Measurements from ENCODE around the gene PAWR.

The PAWR gene

DNA sequence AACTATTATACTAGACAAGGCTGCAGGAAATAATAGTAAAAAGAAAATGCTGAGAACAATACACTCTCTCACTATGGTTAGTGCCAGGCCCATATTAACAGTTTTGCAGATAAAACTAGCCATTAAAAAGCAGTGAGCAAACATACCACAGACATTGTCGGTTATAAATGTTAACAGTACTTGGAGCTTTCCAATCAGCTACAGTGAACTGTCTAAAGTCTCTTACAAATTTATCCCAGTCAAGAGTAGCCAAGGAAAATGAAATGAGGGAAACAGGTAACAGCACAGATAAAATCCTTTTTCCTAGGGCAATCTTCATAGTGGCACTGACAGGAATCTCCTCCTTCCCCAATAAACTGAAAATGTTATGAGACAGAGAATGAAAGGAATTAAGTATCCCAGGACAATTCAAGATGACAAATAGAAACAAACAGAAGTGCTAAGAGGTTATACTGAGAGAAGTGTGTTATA is 30.8 kb downstream of the PAWR start:
- no peak overlapping the region for H2BK5ac ChIP-seq (ENCODE audit: low read length)
- no peak overlapping the region for H2BK12ac ChIP-seq (ENCODE audit: low read length)
- H3K4me3 ChIP-seq (ENCODE audit: low read length in 2 of 2): no peak overlapping the region
- H3K18ac ChIP-seq (ENCODE audit: low read length): no peak overlapping the region
- no peak overlapping the region for H3K14ac ChIP-seq (ENCODE audit: low read length)
- no peak overlapping the region for H3K27ac ChIP-seq (replicated peaks; ENCODE audit: low read length)
- no peak overlapping the region for H2BK15ac ChIP-seq (ENCODE audit: low read length)
- DNase-seq (ENCODE audit: low spot score): no peak
- no peak overlapping the region for H3K23ac ChIP-seq (ENCODE audit: low read depth, low read length, poor library complexity)
- no peak overlapping the region for H4K8ac ChIP-seq (ENCODE audit: low read depth, low read length)
- no peak overlapping the region for H2AFZ ChIP-seq (ENCODE audit: low read length)
- H3K4me1 ChIP-seq (ENCODE audit: control insufficient read depth in 2 of 2, insufficient read depth in 1 of 2, low read depth in 1 of 2, low read length in 2 of 2): no peaks in the 10 kb centered on the region
- H3K9ac ChIP-seq (ENCODE audit: low read depth, low read length, poor library complexity): no peak overlapping the region
- no peak overlapping the region for H2BK120ac ChIP-seq (ENCODE audit: low read depth, low read length)
- H3K79me1 ChIP-seq (ENCODE audit: low read depth, low read length): peaks cover 1% of the 10 kb centered on the region
- peaks cover 1 to 9% of the 10 kb centered on the region in 2 donors for H3K9me3 ChIP-seq (replicated peaks in 1 of 2; ENCODE audit: control insufficient read depth in 2 of 2, insufficient read depth in 1 of 2, low read depth in 1 of 2, low read length in 2 of 2)
- H3K36me3 ChIP-seq (replicated peaks in 1 of 2; ENCODE audit: control insufficient read depth in 2 of 2, insufficient read depth in 2 of 2, low read length in 2 of 2): peaks cover 2 to 9% of the 10 kb centered on the region in 2 donors
- H4K91ac ChIP-seq (ENCODE audit: low read depth, low read length, poor library complexity): no peak overlapping the region
- H2AK5ac ChIP-seq (ENCODE audit: low read depth, low read length): no peak overlapping the region
- no peak overlapping the region for H3K4me2 ChIP-seq (ENCODE audit: insufficient read depth, low read length, poor library complexity, severe bottlenecking)
- no peak overlapping the region for H3K4ac ChIP-seq (ENCODE audit: low read length)
- no peaks in the 10 kb centered on the region for H3K27me3 ChIP-seq (ENCODE audit: control insufficient read depth in 3 of 3, insufficient read depth in 3 of 3, low read depth in 1 of 3, low read length in 3 of 3)
- WGBS, 2 donors (ENCODE audit: extremely low coverage in 2 of 2, insufficient read length in 2 of 2, insufficient replicate concordance in 1 of 2): no CpG with 5 or more reads among the region's 1 CpG

DNA sequence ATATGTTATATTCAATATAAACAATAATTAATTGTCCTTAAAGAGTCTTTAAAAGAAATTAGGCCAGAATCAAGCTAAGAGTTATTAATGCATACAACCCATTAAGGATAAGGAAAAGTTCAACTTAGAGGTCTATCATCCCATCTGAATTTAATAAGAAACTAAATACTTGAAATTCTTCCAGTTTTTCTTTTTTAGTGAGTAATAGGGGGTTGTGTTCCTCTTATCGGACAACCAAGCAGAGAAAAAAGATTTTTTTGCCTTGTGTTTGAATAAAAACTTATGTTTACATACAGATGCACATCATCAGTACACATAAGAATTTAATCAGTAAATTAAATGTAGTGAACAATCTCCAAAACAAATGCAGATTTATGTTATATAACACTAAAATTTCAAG is 32.5 kb downstream of the PAWR start:
- Histone ChIP-seq H3K4me3 (ENCODE audit: low read length in 2 of 2) (no peak overlapping the region), H2BK15ac (ENCODE audit: low read length) (no peak overlapping the region), H3K4me1 (ENCODE audit: control insufficient read depth in 2 of 2, insufficient read depth in 1 of 2, low read depth in 1 of 2, low read length in 2 of 2) (no peaks in the 10 kb centered on the region), H3K27ac (replicated peaks; ENCODE audit: low read length) (no peak overlapping the region), H3K14ac (ENCODE audit: low read length) (no peak overlapping the region), H3K79me1 (ENCODE audit: low read depth, low read length) (no peaks in the 10 kb centered on the region), H4K8ac (ENCODE audit: low read depth, low read length) (no peak overlapping the region), H3K23ac (ENCODE audit: low read depth, low read length, poor library complexity) (no peak overlapping the region), H3K4me2 (ENCODE audit: insufficient read depth, low read length, poor library complexity, severe bottlenecking) (no peak overlapping the region), H3K27me3 (ENCODE audit: control insufficient read depth in 3 of 3, insufficient read depth in 3 of 3, low read depth in 1 of 3, low read length in 3 of 3) (no peaks in the 10 kb centered on the region), H3K9me3 (replicated peaks in 1 of 2; ENCODE audit: control insufficient read depth in 2 of 2, insufficient read depth in 1 of 2, low read depth in 1 of 2, low read length in 2 of 2) (peaks cover 1 to 9% of the 10 kb centered on the region in 2 donors), H3K18ac (ENCODE audit: low read length) (no peak overlapping the region), H2BK5ac (ENCODE audit: low read length) (no peak overlapping the region), H3K9ac (ENCODE audit: low read depth, low read length, poor library complexity) (no peak overlapping the region), H2BK12ac (ENCODE audit: low read length) (no peak overlapping the region), H2AK5ac (ENCODE audit: low read depth, low read length) (no peak overlapping the region), H2AFZ (ENCODE audit: low read length) (no peak overlapping the region), H4K91ac (ENCODE audit: low read depth, low read length, poor library complexity) (no peak overlapping the region), H2BK120ac (ENCODE audit: low read depth, low read length) (no peak overlapping the region), H3K36me3 (replicated peaks in 1 of 2; ENCODE audit: control insufficient read depth in 2 of 2, insufficient read depth in 2 of 2, low read length in 2 of 2) (peaks cover 2 to 9% of the 10 kb centered on the region in 2 donors), H3K4ac (ENCODE audit: low read length) (no peak overlapping the region)
- DNase-seq (ENCODE audit: low spot score): no peak
- no CpG with 5 or more reads among the region's 1 CpG for WGBS, 2 donors (ENCODE audit: extremely low coverage in 2 of 2, insufficient read length in 2 of 2, insufficient replicate concordance in 1 of 2)

DNA sequence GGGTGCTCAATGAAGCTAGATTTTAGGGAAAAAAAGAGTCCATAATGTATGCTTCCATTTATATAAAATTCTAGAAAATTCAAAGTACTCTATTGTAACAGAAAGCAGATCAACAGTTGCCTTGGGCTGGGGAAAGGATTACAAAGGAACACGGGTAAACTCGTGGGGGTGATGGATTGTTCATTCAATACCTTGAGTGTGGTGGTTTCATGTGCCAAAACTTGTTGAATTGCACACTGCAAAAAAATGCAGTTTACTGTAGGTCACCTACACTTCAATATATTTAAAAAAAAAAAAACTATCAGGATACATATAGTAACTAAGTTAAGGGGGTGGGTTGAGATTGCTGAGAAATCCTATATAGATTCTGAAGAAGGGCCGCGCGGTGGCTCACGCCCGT is 33.6 kb downstream of the PAWR start:
- no peaks in the 10 kb centered on the region for H3K79me1 ChIP-seq (ENCODE audit: low read depth, low read length)

DNA sequence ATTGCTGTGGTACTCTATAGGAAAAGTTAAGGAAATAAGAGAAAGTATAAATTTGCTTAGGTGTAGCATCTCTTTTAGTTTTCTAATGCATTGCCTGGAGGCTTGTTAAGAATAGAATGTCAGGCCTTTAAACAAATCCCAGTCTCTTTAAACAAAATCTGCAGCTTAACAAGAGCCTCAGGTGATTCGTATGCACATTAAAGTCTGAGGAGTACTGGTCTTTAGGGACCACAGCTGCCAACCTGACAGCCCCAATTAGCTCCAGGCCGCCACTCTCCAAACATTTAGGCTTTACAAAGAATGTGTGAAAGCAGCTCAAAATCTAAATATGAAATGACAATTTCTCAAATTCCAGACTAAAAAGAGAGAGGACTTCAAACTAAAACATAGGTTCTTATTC is 35.7 kb downstream of the PAWR start:
- H3K4me3 ChIP-seq (ENCODE audit: low read length in 2 of 2): no peak overlapping the region
- no peak for DNase-seq (ENCODE audit: low spot score)
- H3K9ac ChIP-seq (ENCODE audit: low read depth, low read length, poor library complexity): no peak overlapping the region
- H3K27ac ChIP-seq (replicated peaks; ENCODE audit: low read length): peak overlapping the region; percentile 37
- no peak overlapping the region for H4K8ac ChIP-seq (ENCODE audit: low read depth, low read length)
- H3K18ac ChIP-seq (ENCODE audit: low read length): no peak overlapping the region
- no peaks in the 10 kb centered on the region for H3K79me1 ChIP-seq (ENCODE audit: low read depth, low read length)
- H4K91ac ChIP-seq (ENCODE audit: low read depth, low read length, poor library complexity): no peak overlapping the region
- H3K23ac ChIP-seq (ENCODE audit: low read depth, low read length, poor library complexity): no peak overlapping the region
- no peak overlapping the region for H3K4me2 ChIP-seq (ENCODE audit: insufficient read depth, low read length, poor library complexity, severe bottlenecking)
- no peak overlapping the region for H2BK120ac ChIP-seq (ENCODE audit: low read depth, low read length)
- no peak overlapping the region for H2BK12ac ChIP-seq (ENCODE audit: low read length)
- no peak overlapping the region for H3K14ac ChIP-seq (ENCODE audit: low read length)
- no CpG with 5 or more reads among the region's 2 CpGs for WGBS, 2 donors (ENCODE audit: extremely low coverage in 2 of 2, insufficient read length in 2 of 2, insufficient replicate concordance in 1 of 2)
- no peak overlapping the region for H3K4ac ChIP-seq (ENCODE audit: low read length)
- peaks cover 2 to 9% of the 10 kb centered on the region in 2 donors for H3K36me3 ChIP-seq (replicated peaks in 1 of 2; ENCODE audit: control insufficient read depth in 2 of 2, insufficient read depth in 2 of 2, low read length in 2 of 2)
- no peaks in the 10 kb centered on the region for H3K4me1 ChIP-seq (ENCODE audit: control insufficient read depth in 2 of 2, insufficient read depth in 1 of 2, low read depth in 1 of 2, low read length in 2 of 2)
- peaks cover 1 to 9% of the 10 kb centered on the region in 2 donors for H3K9me3 ChIP-seq (replicated peaks in 1 of 2; ENCODE audit: control insufficient read depth in 2 of 2, insufficient read depth in 1 of 2, low read depth in 1 of 2, low read length in 2 of 2)
- no peaks in the 10 kb centered on the region for H3K27me3 ChIP-seq (ENCODE audit: control insufficient read depth in 3 of 3, insufficient read depth in 3 of 3, low read depth in 1 of 3, low read length in 3 of 3)
- no peak overlapping the region for H2BK5ac ChIP-seq (ENCODE audit: low read length)
- no peak overlapping the region for H2BK15ac ChIP-seq (ENCODE audit: low read length)
- H2AFZ ChIP-seq (ENCODE audit: low read length): no peak overlapping the region
- H2AK5ac ChIP-seq (ENCODE audit: low read depth, low read length): no peak overlapping the region

More for the DNA sequence above, 33.6 kb downstream of the PAWR start:
- H3K23ac ChIP-seq (ENCODE audit: low read depth, low read length, poor library complexity): no peak overlapping the region
- no peak for DNase-seq (ENCODE audit: low spot score)
- no peak overlapping the region for H2BK120ac ChIP-seq (ENCODE audit: low read depth, low read length)
- no peak overlapping the region for H3K4ac ChIP-seq (ENCODE audit: low read length)
- no peak overlapping the region for H3K4me3 ChIP-seq (ENCODE audit: low read length in 2 of 2)
- peaks cover 1 to 9% of the 10 kb centered on the region in 2 donors for H3K9me3 ChIP-seq (replicated peaks in 1 of 2; ENCODE audit: control insufficient read depth in 2 of 2, insufficient read depth in 1 of 2, low read depth in 1 of 2, low read length in 2 of 2)
- H3K36me3 ChIP-seq (replicated peaks in 1 of 2; ENCODE audit: control insufficient read depth in 2 of 2, insufficient read depth in 2 of 2, low read length in 2 of 2): peaks cover 2 to 9% of the 10 kb centered on the region in 2 donors
- no peak overlapping the region for H2BK5ac ChIP-seq (ENCODE audit: low read length)
- H3K4me2 ChIP-seq (ENCODE audit: insufficient read depth, low read length, poor library complexity, severe bottlenecking): no peak overlapping the region
- H2AK5ac ChIP-seq (ENCODE audit: low read depth, low read length): no peak overlapping the region
- no peak overlapping the region for H4K8ac ChIP-seq (ENCODE audit: low read depth, low read length)
- no peak overlapping the region for H4K91ac ChIP-seq (ENCODE audit: low read depth, low read length, poor library complexity)
- WGBS, 2 donors (ENCODE audit: extremely low coverage in 2 of 2, insufficient read length in 2 of 2, insufficient replicate concordance in 1 of 2): no CpG with 5 or more reads among the region's 7 CpGs
- H3K9ac ChIP-seq (ENCODE audit: low read depth, low read length, poor library complexity): no peak overlapping the region
- no peak overlapping the region for H3K14ac ChIP-seq (ENCODE audit: low read length)
- no peak overlapping the region for H3K18ac ChIP-seq (ENCODE audit: low read length)
- H2BK15ac ChIP-seq (ENCODE audit: low read length): no peak overlapping the region
- H3K27me3 ChIP-seq (ENCODE audit: control insufficient read depth in 3 of 3, insufficient read depth in 3 of 3, low read depth in 1 of 3, low read length in 3 of 3): no peaks in the 10 kb centered on the region
- H3K27ac ChIP-seq (replicated peaks; ENCODE audit: low read length): no peak overlapping the region
- H2BK12ac ChIP-seq (ENCODE audit: low read length): no peak overlapping the region
- no peaks in the 10 kb centered on the region for H3K4me1 ChIP-seq (ENCODE audit: control insufficient read depth in 2 of 2, insufficient read depth in 1 of 2, low read depth in 1 of 2, low read length in 2 of 2)
- H2AFZ ChIP-seq (ENCODE audit: low read length): no peak overlapping the region
